Breast epithelium (tissue), 4 donors: Measurements from ENCODE around the gene ZNF750. TPM values are rescaled to one million over a fixed set of nuclear protein-coding genes. Genes with fewer than 3 reads are reported as not detected.

Experiments
- DNase-seq, 2 donors: peaks; one replicate each; pipeline ENCODE4 v3.0.0-alpha.2; 2019; ENCODE audit warnings: low spot score in 2 of 2
- H3K27ac ChIP-seq, 2 donors: fragments of 200-600 bp; sonication (generic) in 1 of 2; one replicate each; pipeline ENCODE4 v1.5.1; 2016 to 2019; ENCODE audit warnings: mild to moderate bottlenecking in 1 of 2
- H3K27me3 ChIP-seq, 2 donors: fragments of 200-600 bp; sonication (generic) in 1 of 2; one replicate each; pipeline versions ENCODE4 v1.5.1 to v1.6.0; 2017 to 2019; ENCODE audit warnings: control low read depth in 1 of 2, mild to moderate bottlenecking in 1 of 2
- H3K36me3 ChIP-seq: fragments of 200-600 bp; one replicate; pipeline ENCODE4 v1.5.1; 2019
- H3K4me1 ChIP-seq, 2 donors: fragments of 200-600 bp; sonication (generic); one replicate each; pipeline ENCODE4 v1.5.1; 2016 to 2019; ENCODE audit warnings: control low read depth in 1 of 2
- H3K4me3 ChIP-seq, 3 donors: fragments of 200-600 bp; sonication (generic); 1 replicate in 2 of 3; 2 replicates in 1 of 3; pipeline ENCODE4 v1.5.1; 2016 to 2019; ENCODE audit warnings: mild to moderate bottlenecking in 3 of 3, moderate library complexity in 2 of 3
- H3K9me3 ChIP-seq, 2 donors: fragments of 200-600 bp; sonication (generic) in 1 of 2; one replicate each; pipeline ENCODE4 v1.5.1; 2016 to 2019; ENCODE audit warnings: control low read depth in 1 of 2
- CTCF ChIP-seq, 3 donors: fragments of 450-650 bp; IDR thresholded peaks; one replicate each; pipeline ENCODE4 v1.5.1; 2016 to 2017; ENCODE audit warnings: antibody characterized with exemption in 3 of 3, mild to moderate bottlenecking in 3 of 3, moderate library complexity in 3 of 3
- POLR2A ChIP-seq: fragments of 450-650 bp; IDR thresholded peaks from one replicate; pipeline ENCODE4 v1.6.1; 2016; ENCODE audit warnings: antibody characterized with exemption, mild to moderate bottlenecking, moderate library complexity
- POLR2AphosphoS5 ChIP-seq, 3 donors: sonication (generic); formaldehyde crosslinking; IDR thresholded peaks; one replicate each; pipeline ENCODE4 v1.6.1; 2017; ENCODE audit warnings: antibody characterized with exemption in 3 of 3
- intact Hi-C: fragments of 100-400 bp; cut with DNase I; formaldehyde crosslinking; loops from one replicate; pipeline ENCODE4 v1.15.1; 2023; ENCODE audit warnings: low total_unique reads
- total RNA-seq, 3 donors: library from RNA; depleted of rRNA; stranded (reverse); fragments of >200 nt; gene quantifications; one replicate each; pipeline ENCODE4 v1.1.0, GENCODE V29; 2016

Gene ZNF750
- total RNA-seq, 3 donors from 2014 or later = 5.6 to 7.8 TPM; not detected in 1

GRCh38 chr17:82803606-82804005 is 36.2 kb downstream of the ZNF750 start:
- Histone ChIP-seq H3K27ac (no peak overlapping the region), H3K27me3 (no peaks in the 10 kb centered on the region), H3K4me3 (no peak overlapping the region), H3K36me3 (no peaks in the 10 kb centered on the region), H3K4me1 (peaks cover 0 to 11% of the 10 kb centered on the region in 2 donors), H3K9me3 (no peaks in the 10 kb centered on the region)
- no peak for DNase-seq
- intact Hi-C loops = no loop called here
- TF ChIP-seq CTCF (IDR thresholded peaks at IDR 0.05) (no peak), POLR2A (no peak), POLR2AphosphoS5 (IDR thresholded peaks at IDR 0.05) (no peak)

- Histone ChIP-seq H3K36me3 (no peaks in the 10 kb centered on the region), H3K4me1 (peaks cover 0 to 11% of the 10 kb centered on the region in 2 donors), H3K9me3 (no peaks in the 10 kb centered on the region), H3K4me3 (no peak overlapping the region), H3K27ac (no peak overlapping the region), H3K27me3 (no peaks in the 10 kb centered on the region)
- DNase-seq = no peak
- intact Hi-C loops = no loop called here
- TF ChIP-seq POLR2A (no peak), POLR2AphosphoS5 (IDR thresholded peaks at IDR 0.05) (no peak), CTCF (IDR thresholded peaks at IDR 0.05) (no peak)
Measured at GRCh38 chr17:82803185-82803584, 36.6 kb downstream of the ZNF750 start.

- intact Hi-C loops = no loop called here
- no peak overlapping the region for H3K4me3 ChIP-seq
Measured at GRCh38 chr17:82802075-82802780, 37.6 kb downstream of the ZNF750 start.

GRCh38 chr17:82801377-82801970 is 38.3 kb downstream of the ZNF750 start:
- no peak overlapping the region for H3K4me3 ChIP-seq
- no peak for DNase-seq
- peaks cover 0 to 11% of the 10 kb centered on the region in 2 donors for H3K4me1 ChIP-seq
- TF ChIP-seq POLR2AphosphoS5 (IDR thresholded peaks at IDR 0.05) (no peak), CTCF (IDR thresholded peaks at IDR 0.05) (no peak), POLR2A (no peak)
- H3K27ac ChIP-seq = no peak overlapping the region
- intact Hi-C loops = no loop called here
- H3K36me3 ChIP-seq = no peaks in the 10 kb centered on the region
- no peaks in the 10 kb centered on the region for H3K27me3 ChIP-seq
- no peaks in the 10 kb centered on the region for H3K9me3 ChIP-seq

More at GRCh38 chr17:82802075-82802780, 37.6 kb downstream of the ZNF750 start:
- H3K4me1 ChIP-seq = peaks cover 0 to 11% of the 10 kb centered on the region in 2 donors
- H3K27me3 ChIP-seq = no peaks in the 10 kb centered on the region
- H3K9me3 ChIP-seq = no peaks in the 10 kb centered on the region
- no peak for DNase-seq
- no peak for TF ChIP-seq CTCF (IDR thresholded peaks at IDR 0.05)
- TF ChIP-seq POLR2A = no peak
- H3K27ac ChIP-seq = no peak overlapping the region
- H3K36me3 ChIP-seq = no peaks in the 10 kb centered on the region

GRCh38 chr17:82800885-82801284 is 38.9 kb downstream of the ZNF750 start:
- Histone ChIP-seq H3K9me3 (no peaks in the 10 kb centered on the region), H3K36me3 (no peaks in the 10 kb centered on the region), H3K27me3 (no peaks in the 10 kb centered on the region), H3K4me3 (no peak overlapping the region), H3K27ac (no peak overlapping the region), H3K4me1 (peaks cover 0 to 11% of the 10 kb centered on the region in 2 donors)
- no peak for TF ChIP-seq POLR2AphosphoS5 (IDR thresholded peaks at IDR 0.05)
- no peak for TF ChIP-seq CTCF (IDR thresholded peaks at IDR 0.05)
- DNase-seq = no peak
- intact Hi-C loops = no loop called here
